GM18526 (cell line): ENCODE measurements around the gene ABCG5.

Source experiments
- POLR2A ChIP-seq: IDR thresholded peaks from 3 replicates; pipeline ENCODE4 v1.6.1; 2011; ENCODE audit not compliant: insufficient read length; ENCODE audit errors: extremely low read depth

The ABCG5 gene

GRCh38 chr2:43851011-43851980 is 12.7 kb upstream of the ABCG5 start:
- no peak for TF ChIP-seq POLR2A

GRCh38 chr2:43848214-43848613 is 9.6 kb upstream of the ABCG5 start:
- TF ChIP-seq POLR2A: no peak

DNA sequence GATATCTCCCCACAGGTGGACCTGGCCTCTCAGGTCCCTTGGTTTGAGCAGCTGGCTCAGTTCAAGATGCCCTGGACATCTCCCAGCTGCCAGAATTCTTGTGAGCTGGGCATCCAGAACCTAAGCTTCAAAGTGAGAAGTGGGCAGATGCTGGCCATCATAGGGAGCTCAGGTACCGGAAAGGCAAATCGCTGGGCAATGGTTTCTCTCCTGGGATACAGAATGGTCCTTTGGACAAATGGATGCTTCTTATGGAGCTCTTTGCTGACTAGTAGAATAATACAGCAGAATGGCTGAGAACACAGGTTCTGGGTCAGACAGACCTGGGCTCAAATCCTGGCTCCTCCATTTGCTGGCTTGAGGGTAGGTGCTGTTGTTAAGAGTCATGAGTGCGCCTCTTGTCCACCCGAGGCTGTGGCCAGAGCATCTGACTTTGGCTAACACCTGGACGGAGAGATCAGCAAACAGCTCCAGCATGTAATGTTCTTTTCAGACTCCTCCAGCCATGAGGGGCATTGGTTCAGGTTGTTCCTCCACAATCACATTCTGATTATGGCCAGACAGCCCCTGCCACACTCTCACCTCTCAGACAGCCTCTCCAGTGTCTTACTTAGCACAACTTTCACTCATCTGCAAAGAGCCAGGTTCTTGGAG is 7.6 kb upstream of the ABCG5 start:
- no peak for TF ChIP-seq POLR2A

DNA sequence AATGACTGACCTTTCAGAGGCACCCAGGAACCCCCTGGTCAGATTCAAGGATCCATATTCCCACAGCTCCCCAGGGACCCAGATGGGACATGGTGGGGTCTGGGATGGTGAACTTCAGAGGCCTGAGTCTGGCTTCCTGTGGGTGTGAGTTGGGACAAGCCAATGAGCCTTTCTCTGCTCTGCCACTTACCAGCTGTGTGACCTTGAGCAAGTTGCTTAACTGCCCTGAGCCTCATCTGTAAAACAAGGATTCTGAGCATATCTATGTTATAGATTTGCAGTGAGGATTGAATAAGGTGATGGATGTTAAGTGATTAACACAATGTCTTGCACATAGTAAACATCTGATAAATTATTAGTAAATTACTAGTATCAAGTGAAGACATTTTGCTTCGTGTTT is 6.5 kb upstream of the ABCG5 start:
- TF ChIP-seq POLR2A: no peak

- no peak for TF ChIP-seq POLR2A
These were observed 4.2 kb upstream of the ABCG5 start for GRCh38 chr2:43842866-43843226.

DNA sequence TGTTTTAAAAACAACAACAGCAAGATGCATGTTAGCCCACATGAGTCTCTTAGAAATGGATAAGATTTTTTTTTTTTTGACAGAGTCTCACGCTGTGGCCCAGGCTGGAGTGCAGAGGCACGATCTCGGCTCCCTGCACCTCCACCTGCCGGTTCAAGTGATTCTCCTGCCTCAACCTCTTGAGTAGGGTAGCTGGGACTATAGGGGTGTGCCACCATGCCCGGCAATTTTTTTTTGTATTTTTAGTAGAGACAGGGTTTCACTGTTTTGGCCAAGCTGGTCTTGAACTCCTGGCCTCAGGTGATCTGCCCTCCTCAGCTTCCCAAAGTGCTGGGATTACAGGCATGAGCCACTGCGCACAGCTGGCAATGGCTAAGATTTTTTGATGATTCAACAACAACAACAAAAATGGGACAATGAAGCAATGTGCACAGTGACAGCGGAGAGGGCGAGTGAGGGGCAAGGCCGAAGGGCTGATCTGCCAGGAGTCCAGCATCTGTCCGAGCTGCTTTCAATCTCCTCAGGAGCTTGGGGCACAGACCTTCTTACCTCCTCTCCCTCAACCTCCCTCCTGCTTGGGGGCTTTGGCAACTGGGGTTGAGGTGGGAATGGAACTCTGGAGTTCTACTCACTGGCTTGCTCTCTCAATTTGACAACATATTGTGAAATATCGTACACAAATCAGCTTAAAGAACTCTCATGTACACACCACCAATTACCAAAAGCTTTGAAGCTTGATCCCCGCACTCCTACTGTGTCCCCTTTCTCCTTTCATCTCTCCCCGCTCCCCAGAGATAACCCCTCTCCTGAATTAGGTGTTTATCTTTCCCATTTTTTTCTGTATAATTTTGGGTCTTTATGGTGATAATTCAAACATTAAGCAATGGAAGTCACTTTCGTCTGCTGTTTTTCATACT is 3.6 kb upstream of the ABCG5 start:
- no peak for TF ChIP-seq POLR2A

DNA sequence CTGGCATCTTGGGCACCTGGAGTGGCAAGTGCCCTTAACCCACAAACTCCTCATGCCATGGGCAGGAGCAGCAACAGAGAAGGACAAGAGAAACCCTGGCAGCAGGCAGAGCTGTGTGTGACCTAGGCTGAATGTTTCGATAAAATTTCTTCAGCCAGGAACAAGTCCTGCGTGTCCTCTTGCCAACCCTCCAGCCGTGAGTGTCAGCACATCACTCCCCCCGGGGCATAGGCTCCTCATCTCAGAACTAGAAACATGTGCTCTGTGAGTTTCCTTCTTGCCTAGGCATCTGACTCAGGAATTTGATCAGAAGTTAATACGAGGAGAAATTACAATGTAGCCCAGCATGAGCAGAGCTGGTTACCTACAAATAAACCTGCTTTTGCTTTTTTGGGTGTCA is 2.3 kb upstream of the ABCG5 start:
- no peak for TF ChIP-seq POLR2A

DNA sequence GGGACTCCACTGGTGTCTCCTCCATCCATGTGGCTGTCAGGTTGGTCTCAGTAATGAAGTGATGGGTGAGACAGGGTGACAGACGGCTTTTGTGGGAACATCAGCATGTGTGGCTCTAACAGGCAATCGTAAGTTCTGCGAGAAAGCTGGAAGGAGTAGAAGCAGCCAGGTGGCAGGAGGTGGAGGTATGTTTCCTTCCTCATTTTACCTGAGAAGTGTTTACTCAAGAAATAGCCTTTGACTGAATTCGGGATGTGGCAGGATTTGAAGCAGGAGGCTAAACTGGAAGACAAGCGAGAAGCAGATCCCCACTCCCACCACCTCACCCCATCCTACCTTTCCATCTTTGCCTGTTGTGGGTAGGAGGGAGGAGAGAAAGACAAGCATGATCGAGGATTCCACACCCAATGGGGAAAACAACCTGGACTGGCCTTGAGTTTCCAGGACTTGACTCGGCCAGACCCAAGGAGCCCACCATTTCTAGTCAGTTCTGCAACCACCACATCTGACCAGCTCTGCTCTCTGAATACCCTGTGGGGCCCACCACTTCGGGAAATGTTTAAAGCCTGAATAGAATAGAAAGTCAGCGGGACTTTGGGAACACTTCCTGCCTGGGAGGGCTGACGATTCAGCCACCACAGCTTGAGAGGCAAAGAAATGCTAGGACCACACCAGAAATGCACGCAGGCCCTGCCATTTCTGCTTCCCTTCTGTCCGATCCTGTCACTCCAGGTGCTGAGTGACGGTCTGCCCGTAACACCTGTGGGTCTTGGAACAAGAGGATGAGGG is 1.3 kb upstream of the ABCG5 start:
- no peak for TF ChIP-seq POLR2A

- no peak for TF ChIP-seq POLR2A
These were observed 644 bp downstream of the ABCG5 start for GRCh38 chr2:43837831-43838559.

DNA sequence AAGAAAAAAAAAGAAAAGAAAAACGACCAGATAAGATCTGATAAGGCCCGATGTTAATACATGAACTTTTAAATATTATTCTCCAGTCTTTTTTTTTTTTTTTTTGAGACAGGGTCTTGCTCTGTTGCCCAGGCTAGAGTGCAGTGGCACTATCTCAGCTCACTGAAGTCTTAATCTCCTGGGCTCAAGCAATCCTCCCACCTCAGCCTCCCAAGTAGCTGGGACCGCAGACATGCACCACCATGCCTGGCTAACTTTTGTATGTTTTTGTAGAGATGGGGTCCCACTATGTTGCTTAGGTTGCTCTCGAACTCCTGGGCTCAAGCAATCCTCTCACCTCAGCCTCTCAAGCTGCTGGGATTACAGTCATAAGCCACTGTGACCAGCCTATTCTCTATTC is 1.6 kb downstream of the ABCG5 start:
- no peak for TF ChIP-seq POLR2A

GRCh38 chr2:43832457-43832856 is 6.2 kb downstream of the ABCG5 start:
- no peak for TF ChIP-seq POLR2A

DNA sequence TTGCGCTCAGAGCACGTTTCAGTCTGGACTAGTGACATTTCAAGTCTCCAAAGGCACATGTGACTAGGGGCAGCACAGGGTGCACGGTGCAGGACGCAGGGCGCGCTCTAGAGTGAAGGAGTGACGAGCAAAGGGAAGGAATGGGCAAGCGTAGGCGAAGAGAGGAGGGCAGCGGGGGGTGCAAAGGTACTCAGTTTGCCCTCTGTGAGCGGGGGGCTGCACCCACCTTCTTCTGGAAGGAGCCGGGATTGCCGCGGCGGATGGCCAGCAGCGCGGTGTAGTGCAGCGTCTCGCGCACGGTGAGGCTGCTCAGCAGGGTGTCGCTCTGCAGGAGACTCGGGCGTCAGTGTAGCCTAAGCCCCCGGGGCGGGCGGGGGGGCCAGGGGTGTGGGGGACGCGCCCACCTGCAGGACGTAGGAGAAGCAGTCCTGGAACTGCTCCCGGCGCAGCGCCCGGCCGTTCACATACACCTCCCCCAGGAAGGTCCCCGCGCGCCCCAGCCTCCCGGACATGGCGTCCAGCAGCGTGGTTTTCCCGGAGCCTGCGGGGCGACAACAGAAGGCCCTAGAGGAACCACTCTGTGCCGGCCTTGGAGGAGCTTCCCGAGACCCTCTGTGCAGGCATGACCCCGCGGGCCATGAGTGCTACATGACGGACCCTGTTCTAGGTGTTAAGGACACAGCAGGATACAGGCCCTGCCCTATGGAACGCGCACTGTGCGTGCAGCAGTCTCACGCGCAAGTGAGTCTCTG is 6.9 kb downstream of the ABCG5 start:
- TF ChIP-seq POLR2A: no peak

GRCh38 chr2:43826305-43827250 is 12.1 kb downstream of the ABCG5 start:
- TF ChIP-seq POLR2A: no peak

GRCh38 chr2:43825841-43826240 is 12.8 kb downstream of the ABCG5 start:
- no peak for TF ChIP-seq POLR2A
